H1 (cell line): Measurements from ENCODE around the gene HMCN1. TPM values are rescaled to one million over a fixed set of nuclear protein-coding genes. Genes with fewer than 3 reads are reported as not detected.

Source experiments
- CTCF ChIA-PET: fragments of 300-600 bp; sonication (Branson Sonifier 250); formaldehyde crosslinking; loops from one replicate; lab custom pipeline; 2021; ENCODE audit not compliant: partially characterized antibody; lab: Charles Lee
- POLR2A ChIA-PET: fragments of 300-600 bp; sonication (Branson Sonifier 250); formaldehyde crosslinking; loops from one replicate; lab custom pipeline; 2021; ENCODE audit warnings: inconsistent platforms; ENCODE audit not compliant: partially characterized antibody; lab: Charles Lee
- DNase-seq, 2 experiments: peaks; one replicate each; pipeline versions ENCODE4 v3.0.0 to v3.0.0-alpha.2; 2010 to 2022; ENCODE audit warnings: low spot score in 2 of 2, low read depth in 1 of 2, mixed read lengths in 1 of 2
- FAIRE-seq: peaks from 2 replicates; lab custom pipeline; 2011; peaks lifted over from hg19 to GRCh38; lab: Jason Lieb, UNC
- H2AFZ ChIP-seq: 2 replicates; pipeline ENCODE4 v1.8.1; 2012; ENCODE audit warnings: low read length, inconsistent platforms
- H2AK5ac ChIP-seq: 2 replicates; pipeline ENCODE4 v1.6.1; 2013; ENCODE audit warnings: low read depth, low read length
- H2BK120ac ChIP-seq: replicated peaks from 2 replicates; pipeline ENCODE3; 2013; ENCODE audit warnings: low read depth, low read length, inconsistent platforms
- H2BK12ac ChIP-seq: 2 replicates; pipeline ENCODE4 v1.6.1; 2013; ENCODE audit warnings: low read depth, low read length
- H2BK15ac ChIP-seq: 2 replicates; pipeline ENCODE4 v1.6.1; 2013; ENCODE audit warnings: low read length
- H2BK20ac ChIP-seq: 2 replicates; pipeline ENCODE4 v1.6.1; 2013; ENCODE audit warnings: low read length
- H2BK5ac ChIP-seq: 2 replicates; pipeline ENCODE4 v1.6.1; 2013; ENCODE audit warnings: low read depth, low read length
- H3K14ac ChIP-seq: 2 replicates; pipeline ENCODE4 v1.6.1; 2013; ENCODE audit warnings: inconsistent platforms; ENCODE audit not compliant: insufficient read length
- H3K18ac ChIP-seq: 2 replicates; pipeline ENCODE4 v1.6.1; 2013; ENCODE audit warnings: low read length; ENCODE audit errors: extremely low read depth
- H3K23ac ChIP-seq: 2 replicates; pipeline ENCODE4 v1.6.1; 2013; ENCODE audit warnings: inconsistent platforms; ENCODE audit not compliant: insufficient read length
- H3K23me2 ChIP-seq: 2 replicates; pipeline ENCODE4 v1.6.1; 2013; ENCODE audit warnings: low read depth, low read length
- H3K27ac ChIP-seq: 2 replicates; pipeline ENCODE4 v1.6.1; 2011; ENCODE audit warnings: low read depth, low read length, inconsistent platforms
- H3K27me3 ChIP-seq, 4 experiments: replicated peaks in 1 of 4; 1 replicate in 1 of 4; 2 replicates in 3 of 4; pipeline versions ENCODE4 v1.6.1 to v1.8.1; 2011 to 2013; ENCODE audit warnings: low read length in 3 of 4, mild to moderate bottlenecking in 3 of 4, inconsistent platforms in 2 of 4, mixed read lengths in 2 of 4, moderate library complexity in 1 of 4; ENCODE audit not compliant: control insufficient read depth in 3 of 4, insufficient read depth in 3 of 4; ENCODE audit errors: extremely low read depth in 1 of 4
- H3K36me3 ChIP-seq, 4 experiments: 2 replicates each; pipeline versions ENCODE4 v1.6.1 to v1.8.1; 2011 to 2013; ENCODE audit warnings: mild to moderate bottlenecking in 4 of 4, low read length in 3 of 4, moderate library complexity in 2 of 4, control low read depth in 1 of 4, inconsistent platforms in 1 of 4; ENCODE audit not compliant: insufficient read depth in 4 of 4, control insufficient read depth in 2 of 4
- H3K4ac ChIP-seq: replicated peaks from 2 replicates; pipeline ENCODE3; 2013; ENCODE audit warnings: low read length, low read depth, mixed read lengths, inconsistent platforms; ENCODE audit not compliant: insufficient read length
- H3K4me1 ChIP-seq, 4 experiments: replicated peaks in 1 of 4; 1 replicate in 1 of 4; 2 replicates in 3 of 4; pipeline versions ENCODE4 v1.6.1 to v1.8.1; 2011 to 2013; ENCODE audit warnings: low read length in 3 of 4, inconsistent platforms in 2 of 4, mixed read lengths in 1 of 4; ENCODE audit not compliant: insufficient read depth in 4 of 4, control insufficient read depth in 3 of 4
- H3K4me2 ChIP-seq, 2 experiments: 2 replicates each; pipeline versions ENCODE4 v1.6.1 to v1.8.1; 2011 to 2013; ENCODE audit warnings: low read depth in 2 of 2, low read length in 2 of 2, control low read depth in 1 of 2, inconsistent platforms in 1 of 2, mild to moderate bottlenecking in 1 of 2; ENCODE audit not compliant: insufficient read depth in 1 of 2
- H3K4me3 ChIP-seq, 4 experiments: fragments of 200-600, 300-600 bp in 1 of 4; sonication (generic), shearing (Covaris generic), sonication (Bioruptor Twin) in 1 of 4; 2 replicates each; pipeline versions ENCODE4 v1.5.1 to v1.8.1; 2011 to 2016; ENCODE audit warnings: low read length in 4 of 4, low read depth in 3 of 4, control low read depth in 2 of 4, inconsistent platforms in 2 of 4, mild to moderate bottlenecking in 2 of 4, mixed read lengths in 1 of 4, moderate library complexity in 1 of 4; ENCODE audit not compliant: insufficient read depth in 2 of 4; ENCODE audit errors: extremely low read depth in 1 of 4
- H3K56ac ChIP-seq: replicated peaks from 2 replicates; pipeline ENCODE3; 2013; ENCODE audit warnings: low read depth, mild to moderate bottlenecking, mixed read lengths, low read length, inconsistent platforms; ENCODE audit not compliant: insufficient read length
- H3K79me1 ChIP-seq: 2 replicates; pipeline ENCODE4 v1.6.1; 2013; ENCODE audit warnings: low read depth, low read length, control low read depth
- H3K79me2 ChIP-seq, 2 experiments: 2 replicates each; pipeline versions ENCODE4 v1.6.1 to v1.8.1; 2012 to 2013; ENCODE audit warnings: low read length in 2 of 2, mild to moderate bottlenecking in 2 of 2, inconsistent platforms in 1 of 2; ENCODE audit not compliant: insufficient read depth in 2 of 2, control insufficient read depth in 1 of 2
- H3K9ac ChIP-seq, 4 experiments: replicated peaks in 1 of 4; 1 replicate in 1 of 4; 2 replicates in 3 of 4; pipeline versions ENCODE4 v1.6.1 to v1.8.1; 2011 to 2013; ENCODE audit warnings: low read depth in 3 of 4, low read length in 3 of 4, control low read depth in 2 of 4, mild to moderate bottlenecking in 2 of 4, moderate library complexity in 2 of 4, inconsistent platforms in 1 of 4; ENCODE audit errors: extremely low read depth in 1 of 4
- H3K9me3 ChIP-seq, 2 experiments: 2 replicates each; pipeline versions ENCODE4 v1.6.1 to v1.8.1; 2012 to 2013; ENCODE audit warnings: mild to moderate bottlenecking in 2 of 2, moderate library complexity in 2 of 2, control low read depth in 1 of 2, inconsistent platforms in 1 of 2, low read depth in 1 of 2, low read length in 1 of 2, mixed read lengths in 1 of 2; ENCODE audit not compliant: insufficient read depth in 2 of 2
- H4K20me1 ChIP-seq, 2 experiments: replicated peaks in 1 of 2; 2 replicates each; pipeline versions ENCODE3 to v1.8.1; 2011 to 2013; ENCODE audit warnings: inconsistent platforms in 2 of 2, low read length in 2 of 2, mild to moderate bottlenecking in 1 of 2; ENCODE audit not compliant: insufficient read depth in 2 of 2, control insufficient read depth in 1 of 2
- H4K5ac ChIP-seq: 2 replicates; pipeline ENCODE4 v1.6.1; 2013; ENCODE audit warnings: low read length, low read depth, mixed read lengths, inconsistent platforms; ENCODE audit not compliant: insufficient read length
- H4K8ac ChIP-seq: 2 replicates; pipeline ENCODE4 v1.8.0; 2013; ENCODE audit warnings: mild to moderate bottlenecking, moderate library complexity, low read length, inconsistent platforms; ENCODE audit not compliant: insufficient read depth; ENCODE audit errors: extremely low read depth
- H4K91ac ChIP-seq: replicated peaks from 2 replicates; pipeline ENCODE3; 2013; ENCODE audit warnings: low read length, mixed read lengths, inconsistent platforms; ENCODE audit not compliant: insufficient read length
- BACH1 ChIP-seq: IDR thresholded peaks from 2 replicates; pipeline ENCODE4 v1.6.1; 2012; ENCODE audit warnings: low read length, improper control_type of control experiment
- BCL11A ChIP-seq, 2 experiments: IDR thresholded peaks; one replicate each; pipeline ENCODE4 v1.6.1; 2011; ENCODE audit warnings: low read depth in 2 of 2, low read length in 2 of 2, mild to moderate bottlenecking in 2 of 2
- CREB1 ChIP-seq: IDR thresholded peaks from 2 replicates; pipeline ENCODE4 v1.6.1; 2012; ENCODE audit warnings: inconsistent platforms
- HDAC2 ChIP-seq, 2 experiments: fragments of 300-600 bp in 1 of 2; sonication (generic) in 1 of 2; IDR thresholded peaks; 2 replicates each; pipeline ENCODE4 v1.6.1; 2011 to 2012; ENCODE audit warnings: low read depth in 2 of 2, low read length in 2 of 2, mild to moderate bottlenecking in 2 of 2, moderate library complexity in 2 of 2, borderline replicate concordance in 1 of 2, inconsistent platforms in 1 of 2
- HDAC6 ChIP-seq: IDR thresholded peaks from one replicate; pipeline ENCODE4 v1.7.1; 2012; ENCODE audit warnings: low read depth, mild to moderate bottlenecking, inconsistent platforms, low read length, moderate library complexity
- RAD21 ChIP-seq, 2 experiments: IDR thresholded peaks in 1 of 2; conservative IDR thresholded peaks in 1 of 2; 2 replicates each; pipeline ENCODE4 v1.6.1; 2011; ENCODE audit warnings: low read depth in 2 of 2, low read length in 2 of 2, improper control_type of control experiment in 1 of 2, inconsistent platforms in 1 of 2, mild to moderate bottlenecking in 1 of 2, moderate library complexity in 1 of 2
- SIN3A ChIP-seq, 2 experiments: IDR thresholded peaks in 1 of 2; conservative IDR thresholded peaks in 1 of 2; 2 replicates each; pipeline ENCODE4 v1.6.1; 2011 to 2012; ENCODE audit warnings: low read length in 2 of 2, improper control_type of control experiment in 1 of 2, low read depth in 1 of 2, mild to moderate bottlenecking in 1 of 2
- polyA plus RNA-seq, 7 experiments: library from polyadenylated mRNA; depleted of rRNA in 3 of 7; stranded (reverse) in 5 of 7; unstranded in 2 of 7; fragments of >200 nt in 5 of 7; fragments of 200-250 nt in 2 of 7; gene quantifications; 1 replicate in 5 of 7; 2 replicates in 1 of 7; 4 replicates in 1 of 7; pipeline versions ENCODE4 v1.2.1 to v1.2.3, GENCODE V29; 2011 to 2013; ENCODE audit warnings: missing spikeins in 2 of 7, mixed read lengths in 2 of 7
- total RNA-seq: library from RNA; stranded (reverse); fragmentation: NEBNext Ultra II Directional; extraction: Animal tissue kit (Norgen Biotek cat#: 25700); gene quantifications from 2 replicates; pipeline ENCODE4 v1.2.1, GENCODE V29; 2021
- TF ChIP-seq, protein P1 (sequence below): IDR thresholded peaks from 2 replicates; pipeline ENCODE4 v1.6.1; 2012; ENCODE audit warnings: inconsistent platforms
- TF ChIP-seq, protein P2 (sequence below): IDR thresholded peaks from 2 replicates; pipeline ENCODE4 v1.6.1; 2011; ENCODE audit warnings: low read length, improper control_type of control experiment

Gene HMCN1
- total and polyA plus RNA-seq, 2 of the 8 experiments (the other 6 are each of a cell fraction or from before 2014, with no cell fraction given), result 13.8 to 14.6 TPM

DNA sequence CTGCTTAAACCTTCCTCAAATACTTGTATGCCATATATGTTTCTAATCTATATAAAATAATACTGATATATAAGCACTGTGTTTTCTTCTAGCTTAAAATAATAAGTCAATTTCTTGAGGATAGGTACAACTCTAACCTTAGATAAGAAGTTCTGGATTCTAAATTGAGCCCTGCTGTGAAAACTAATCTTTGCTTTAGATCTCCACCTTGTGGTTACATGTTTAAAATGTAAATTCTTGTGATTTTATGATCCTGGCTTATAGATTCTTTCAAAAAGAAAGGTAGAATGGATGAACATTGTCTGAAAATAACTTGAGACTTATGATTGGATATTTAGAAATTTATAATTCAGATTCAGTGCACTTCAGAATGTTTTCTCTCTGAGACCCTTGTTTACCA lies 38.9 kb upstream of the HMCN1 start:
- Histone ChIP-seq H2BK5ac (no peak overlapping the region), H3K4me2 (no peak overlapping the region), H3K27ac (no peak overlapping the region), H3K23ac (no peak overlapping the region), H3K27me3 (peaks cover 0 to 1% (median under 1%) of the 10 kb centered on the region in 4 experiments; a peak in 4 of 7 replicates), H4K20me1 (no peaks in the 10 kb centered on the region), H3K4me1 (peaks cover 0 to 4% (median 3%) of the 10 kb centered on the region in 4 experiments; a peak in 3 of 7 replicates), H3K4me3 (no peak overlapping the region), H4K8ac (no peak overlapping the region), H3K36me3 (no peaks in the 10 kb centered on the region), H4K91ac (no peak overlapping the region), H3K9ac (no peak overlapping the region), H3K79me2 (no peaks in the 10 kb centered on the region), H3K4ac (no peak overlapping the region), H2BK15ac (no peak overlapping the region), H2BK120ac (no peak overlapping the region), H4K5ac (no peak overlapping the region), H2BK20ac (no peak overlapping the region), H2AK5ac (no peak overlapping the region), H3K18ac (no peak overlapping the region), H2BK12ac (no peak overlapping the region), H3K9me3 (no peaks in the 10 kb centered on the region), H3K14ac (no peak overlapping the region), H3K23me2 (no peaks in the 10 kb centered on the region), H3K79me1 (no peaks in the 10 kb centered on the region), H3K56ac (no peak overlapping the region), H2AFZ (no peak overlapping the region)
- DNase-seq (no peak), FAIRE-seq (no peak)
- ChIA-PET POLR2A (no interaction called here), CTCF (interaction anchor here (0.6 to 4.9 kb wide), 6 partner anchors 14 to 99 kb away, joined by 3 to 18 read pairs (median 6); no protein-coding TSS in a partner anchor)
- no peak for TF ChIP-seq SIN3A (conservative IDR thresholded peaks at IDR 0.05 in 1 of 2, IDR thresholded peaks at IDR 0.05 in 1 of 2; ENCODE audit: low read depth in 1 of 2, low read length in 2 of 2)
- TF ChIP-seq HDAC6, result no peak
- no peak for TF ChIP-seq CREB1
- no peak for TF ChIP-seq HDAC2 (IDR thresholded peaks at IDR 0.05; ENCODE audit: borderline replicate concordance in 1 of 2, low read depth in 2 of 2, low read length in 2 of 2)
- no peak for TF ChIP-seq BACH1
- peak in 1 of 2 experiments; percentile 26; a peak in 3 of 4 replicates for TF ChIP-seq RAD21 (IDR thresholded peaks at IDR 0.05 in 1 of 2, conservative IDR thresholded peaks at IDR 0.05 in 1 of 2; ENCODE audit: low read depth in 2 of 2, low read length in 2 of 2)
- TF ChIP-seq, protein P1, sequence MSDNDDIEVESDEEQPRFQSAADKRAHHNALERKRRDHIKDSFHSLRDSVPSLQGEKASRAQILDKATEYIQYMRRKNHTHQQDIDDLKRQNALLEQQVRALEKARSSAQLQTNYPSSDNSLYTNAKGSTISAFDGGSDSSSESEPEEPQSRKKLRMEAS, result no peak
- TF ChIP-seq BCL11A (IDR thresholded peaks at IDR 0.05; ENCODE audit: low read depth in 2 of 2, low read length in 2 of 2), result no peak
- TF ChIP-seq, protein P2, sequence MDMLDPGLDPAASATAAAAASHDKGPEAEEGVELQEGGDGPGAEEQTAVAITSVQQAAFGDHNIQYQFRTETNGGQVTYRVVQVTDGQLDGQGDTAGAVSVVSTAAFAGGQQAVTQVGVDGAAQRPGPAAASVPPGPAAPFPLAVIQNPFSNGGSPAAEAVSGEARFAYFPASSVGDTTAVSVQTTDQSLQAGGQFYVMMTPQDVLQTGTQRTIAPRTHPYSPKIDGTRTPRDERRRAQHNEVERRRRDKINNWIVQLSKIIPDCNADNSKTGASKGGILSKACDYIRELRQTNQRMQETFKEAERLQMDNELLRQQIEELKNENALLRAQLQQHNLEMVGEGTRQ, result no peak
